ENCODE results near the gene CPNE1.

CPNE1 gene

DNA sequence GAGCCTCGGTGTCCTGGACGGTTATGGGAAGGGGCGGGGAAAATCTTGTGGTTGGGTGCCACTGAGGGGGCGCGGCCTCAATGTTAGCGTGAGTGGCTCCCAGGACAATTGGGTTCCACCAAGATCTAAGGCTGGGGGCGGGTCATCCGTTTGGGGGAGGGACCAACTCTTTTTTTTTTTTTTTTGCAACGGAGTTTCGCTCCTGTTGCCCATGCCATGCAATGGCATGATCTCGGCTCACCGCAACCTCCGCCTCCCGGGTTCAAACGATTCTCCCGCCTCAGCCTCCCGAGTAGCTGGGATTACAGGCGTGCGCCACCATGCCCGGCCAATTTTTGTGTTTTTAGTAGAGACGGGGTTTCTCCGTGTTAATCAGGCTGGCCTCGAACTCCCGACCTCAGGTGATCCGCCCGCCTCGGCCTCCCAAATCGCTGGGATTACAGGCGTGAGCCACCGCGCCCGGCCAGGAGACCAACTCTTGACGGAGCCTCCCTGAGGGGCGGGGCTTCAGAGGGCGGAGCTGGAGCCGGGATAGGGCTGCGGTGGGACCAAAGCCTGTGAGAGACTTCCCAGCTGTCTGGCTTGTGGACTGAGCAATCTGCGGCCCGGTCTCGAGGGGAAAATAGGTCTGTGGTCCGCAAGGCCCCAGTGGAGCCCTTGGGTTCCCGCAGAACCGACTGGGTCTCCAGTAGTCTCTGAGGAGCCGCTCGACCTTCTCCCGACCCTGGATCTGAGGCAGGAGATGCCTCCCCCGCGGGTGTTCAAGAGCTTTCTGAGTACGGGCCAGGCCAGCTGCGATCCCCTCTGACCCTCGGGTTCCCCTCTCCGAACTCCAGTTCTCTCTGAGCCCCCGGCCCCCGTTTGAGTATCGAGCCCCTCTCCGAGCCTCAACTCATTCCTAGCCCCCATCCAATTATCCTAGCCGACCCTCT is 48.0 kb downstream of the CPNE1 start:
- Mint-ChIP-seq H3K27me3 (ENCODE audit: low read depth) (peaks cover 42% of the 10 kb centered on the region), H3K4me3 (peak overlapping the region; percentile 85 to 87 (median 87)), H3K4me1 (peaks cover 18% of the 10 kb centered on the region), H3K9me3 (no peaks in the 10 kb centered on the region), H3K36me3 (ENCODE audit: low read depth) (peaks cover 4% of the 10 kb centered on the region), H3K27ac (peak overlapping the region; percentile 28 to 89 (median 75))
- TF ChIP-seq CTCF (IDR thresholded peaks at IDR 0.05; ENCODE audit: unreplicated experiment in 3 of 3), result no peak

DNA sequence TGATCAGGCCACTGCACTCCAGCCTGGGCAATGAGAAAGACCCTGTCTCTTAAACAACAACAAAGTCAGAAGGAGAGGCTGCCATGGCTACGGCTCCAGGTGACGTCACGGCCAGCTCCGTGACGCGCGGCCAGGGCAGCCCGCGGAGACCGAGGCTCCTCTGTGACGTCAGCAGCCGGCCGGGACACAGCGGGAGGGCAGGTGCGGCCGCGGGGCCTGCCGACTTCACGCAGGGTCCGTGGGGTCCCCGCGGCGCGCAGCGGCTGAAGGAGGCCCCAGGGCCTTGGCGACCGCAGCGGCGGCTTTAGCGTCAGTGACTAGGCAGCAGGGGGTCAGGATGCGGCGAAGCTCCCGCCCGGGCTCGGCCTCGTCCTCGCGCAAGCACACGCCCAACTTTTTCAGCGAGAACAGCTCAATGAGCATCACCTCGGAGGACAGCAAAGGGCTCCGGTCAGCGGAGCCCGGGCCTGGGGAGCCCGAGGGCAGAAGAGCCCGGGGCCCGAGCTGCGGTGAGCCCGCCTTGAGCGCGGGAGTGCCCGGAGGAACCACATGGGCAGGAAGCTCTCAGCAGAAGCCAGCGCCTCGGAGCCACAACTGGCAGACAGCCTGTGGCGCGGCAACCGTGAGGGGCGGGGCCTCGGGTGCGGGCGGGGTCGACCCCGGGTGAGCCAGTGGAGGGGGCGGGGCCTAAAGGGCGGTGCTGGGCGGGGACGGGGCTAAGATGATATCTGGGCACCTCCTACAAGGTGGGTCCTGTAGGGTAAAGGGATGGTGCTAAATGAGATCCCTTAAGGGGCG is 48.8 kb downstream of the CPNE1 start, which contains the start of gene SPAG4:
Gene SPAG4, plus strand, starts transcription at position 163 of the 798 bp plus-strand sequence. Its CDS starts 175 bp downstream, at position 338.
- peak within 1 kb of the TSS; percentile 28 to 89 (median 75) for H3K27ac Mint-ChIP-seq
- H3K27me3 Mint-ChIP-seq (ENCODE audit: low read depth), result peaks cover 42% of the 10 kb centered on the region
- no peaks in the 10 kb centered on the region for H3K9me3 Mint-ChIP-seq
- H3K36me3 Mint-ChIP-seq (ENCODE audit: low read depth), result no peaks in the 10 kb centered on the region
- H3K4me1 Mint-ChIP-seq, result peaks cover 18% of the 10 kb centered on the region
- TF ChIP-seq CTCF (IDR thresholded peaks at IDR 0.05; ENCODE audit: unreplicated experiment in 3 of 3), result no peak
- peak within 1 kb of the TSS; percentile 85 to 87 (median 87) for H3K4me3 Mint-ChIP-seq

DNA sequence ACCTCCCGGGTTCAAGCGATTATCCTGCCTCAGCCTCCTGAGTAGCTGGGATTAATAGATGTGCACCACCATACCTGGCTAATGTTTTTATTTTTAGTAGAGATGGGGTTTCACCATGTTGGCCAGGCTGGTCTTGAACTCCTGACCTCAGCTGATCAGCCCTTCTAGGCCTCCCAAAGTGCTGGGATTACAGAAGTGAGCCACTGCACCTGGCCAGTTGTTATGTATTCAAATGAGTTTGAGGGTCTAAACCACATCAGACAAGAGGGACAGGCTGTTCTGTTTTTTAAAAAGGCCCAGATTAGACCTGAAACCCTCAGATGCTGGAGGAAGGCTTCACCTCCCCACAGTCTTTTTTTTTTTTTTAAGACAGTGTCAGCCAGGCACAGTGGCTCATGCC is 53.2 kb downstream of the CPNE1 start:
- Mint-ChIP-seq H3K4me1 (no peaks in the 10 kb centered on the region), H3K27me3 (ENCODE audit: low read depth) (peaks cover 17% of the 10 kb centered on the region), H3K4me3 (no peak overlapping the region), H3K27ac (no peak overlapping the region), H3K9me3 (no peaks in the 10 kb centered on the region), H3K36me3 (ENCODE audit: low read depth) (no peaks in the 10 kb centered on the region)
- no peak for TF ChIP-seq CTCF (IDR thresholded peaks at IDR 0.05; ENCODE audit: unreplicated experiment in 3 of 3)

GRCh38 chr20:35610833-35611427 is 53.8 kb downstream of the CPNE1 start:
- H3K27ac Mint-ChIP-seq, result no peak overlapping the region
- H3K9me3 Mint-ChIP-seq, result no peaks in the 10 kb centered on the region
- peaks cover 17% of the 10 kb centered on the region for H3K27me3 Mint-ChIP-seq (ENCODE audit: low read depth)

More at GRCh38 chr20:35610833-35611427, 53.8 kb downstream of the CPNE1 start:
- TF ChIP-seq CTCF (IDR thresholded peaks at IDR 0.05; ENCODE audit: unreplicated experiment in 3 of 3), result no peak
- no peak overlapping the region for H3K4me3 Mint-ChIP-seq
- no peaks in the 10 kb centered on the region for H3K4me1 Mint-ChIP-seq
- no peaks in the 10 kb centered on the region for H3K36me3 Mint-ChIP-seq (ENCODE audit: low read depth)
